ENCODE measurements around the gene UBE2G1.
"Not testable (repeated sequence)": the region's sequence is repeated elsewhere in the genome, so short reads cannot be mapped to it uniquely, and the experiment has no call there.

Gene UBE2G1

DNA sequence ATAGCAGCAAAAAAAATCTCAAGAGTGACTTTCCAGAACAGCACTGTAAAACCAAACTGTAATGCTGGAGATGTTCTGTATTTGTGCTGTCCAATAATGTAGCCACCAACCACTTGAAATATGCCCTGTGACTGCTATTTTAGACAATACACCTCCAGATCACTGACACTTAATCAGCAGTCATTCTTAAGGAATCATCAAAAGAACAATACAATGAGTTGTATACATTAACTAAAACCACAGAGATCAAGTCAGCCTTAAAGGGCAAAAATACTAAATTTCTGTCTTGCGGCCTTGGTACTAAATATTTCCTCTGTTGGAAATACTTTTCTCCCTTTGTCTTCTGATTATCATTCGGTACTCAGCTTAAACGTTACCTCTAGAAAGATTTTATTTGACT is 69.1 kb downstream of the UBE2G1 start:
- no peak for DNase-seq

DNA sequence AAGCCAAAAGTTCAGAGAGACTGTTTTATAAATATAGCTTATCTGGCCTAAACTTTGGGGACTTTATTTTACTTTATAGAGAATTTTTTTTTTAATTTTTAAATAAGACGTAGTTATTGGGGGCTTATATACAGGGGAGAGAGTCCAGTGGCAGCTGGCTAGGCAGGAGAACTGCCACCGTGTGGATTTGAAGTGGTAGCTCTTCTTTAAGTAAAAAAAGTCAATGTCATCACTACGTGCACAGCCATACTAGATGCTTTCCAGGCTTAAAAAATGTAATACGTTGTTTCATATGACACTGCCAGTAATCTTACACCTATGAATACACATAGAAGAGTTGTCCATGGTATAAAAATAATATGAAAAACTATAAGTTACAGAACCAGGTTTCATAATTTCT is 70.8 kb downstream of the UBE2G1 start:
- DNase-seq, result no peak

GRCh38 chr17:4293572-4293971 is 72.9 kb downstream of the UBE2G1 start:
- DNase-seq, result peak; percentile 22

- no peak for DNase-seq
These were observed 78.8 kb downstream of the UBE2G1 start for GRCh38 chr17:4287710-4288109.

DNA sequence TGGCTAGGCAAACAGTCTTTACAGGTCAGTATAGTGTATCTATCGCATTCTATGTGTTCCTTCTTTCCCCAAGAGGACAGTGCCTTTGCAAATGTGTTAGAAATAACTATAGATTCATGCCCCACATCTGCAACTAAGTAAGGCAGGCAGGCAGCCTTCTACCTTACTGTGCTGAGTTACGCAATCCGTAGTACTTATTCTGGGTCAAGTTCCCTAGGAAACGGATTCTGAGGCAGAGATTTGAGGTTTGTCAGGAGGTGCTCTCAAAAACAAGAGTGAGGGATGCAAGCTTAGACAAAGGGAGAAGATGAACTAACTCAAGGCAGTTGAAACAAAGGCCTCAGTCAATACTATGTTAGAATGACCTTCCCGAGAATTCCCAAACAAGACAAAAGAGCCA is 90.0 kb downstream of the UBE2G1 start:
- no peak for DNase-seq

DNA sequence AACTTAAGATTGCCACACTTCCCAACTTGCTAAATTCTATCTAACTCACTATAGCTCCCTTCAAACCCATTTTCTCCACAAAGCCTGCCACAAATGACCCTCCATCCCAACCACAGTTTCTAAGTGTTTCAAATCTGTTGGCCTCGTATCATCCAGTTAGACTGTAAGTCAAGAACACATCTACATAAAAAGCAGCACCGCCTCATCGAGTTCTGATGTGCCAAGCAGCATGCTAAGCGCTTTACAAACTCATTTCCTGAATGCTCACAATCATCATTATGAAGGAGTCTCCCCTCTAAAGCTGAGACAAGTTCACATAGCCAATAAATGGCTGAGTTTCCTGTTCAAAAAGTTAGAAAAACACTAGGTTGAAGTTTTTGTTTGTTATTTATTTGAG is 93.5 kb downstream of the UBE2G1 start:
- no peak for DNase-seq

DNA sequence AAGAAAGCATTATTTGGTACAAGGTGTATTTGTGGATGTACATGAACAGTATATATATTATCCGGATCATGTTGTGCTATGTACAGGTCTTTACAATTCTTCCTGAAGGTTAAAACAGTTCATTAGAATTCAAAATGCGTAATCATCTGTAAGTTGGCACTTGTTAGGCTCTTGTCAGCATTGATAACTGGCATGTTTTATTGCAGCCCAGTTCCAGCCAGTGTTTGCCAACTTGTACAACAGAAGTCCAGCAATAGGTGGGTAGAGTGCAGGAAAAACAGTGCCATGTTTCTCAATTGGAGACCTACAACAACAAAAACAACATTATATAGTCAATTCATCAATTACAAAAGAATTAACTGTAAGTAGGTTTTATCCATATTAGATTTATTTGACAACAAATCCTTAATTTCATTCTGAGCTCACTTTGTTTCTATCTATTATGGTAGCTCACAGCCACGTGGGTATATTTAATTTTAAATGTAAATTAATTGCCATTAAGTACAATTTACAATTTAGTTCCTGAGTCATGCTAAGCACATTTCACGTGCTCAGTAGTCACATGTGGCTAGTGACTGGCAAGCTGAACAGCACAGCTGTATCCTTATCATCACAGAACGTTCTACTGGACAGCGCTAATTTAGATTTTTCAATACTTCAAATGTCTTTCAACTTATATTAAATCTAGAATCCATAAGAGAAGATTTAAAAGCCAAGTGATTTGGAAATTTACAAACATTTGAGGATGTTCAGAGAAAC is 94.1 kb downstream of the UBE2G1 start:
- DNase-seq, result peak; percentile 18

DNA sequence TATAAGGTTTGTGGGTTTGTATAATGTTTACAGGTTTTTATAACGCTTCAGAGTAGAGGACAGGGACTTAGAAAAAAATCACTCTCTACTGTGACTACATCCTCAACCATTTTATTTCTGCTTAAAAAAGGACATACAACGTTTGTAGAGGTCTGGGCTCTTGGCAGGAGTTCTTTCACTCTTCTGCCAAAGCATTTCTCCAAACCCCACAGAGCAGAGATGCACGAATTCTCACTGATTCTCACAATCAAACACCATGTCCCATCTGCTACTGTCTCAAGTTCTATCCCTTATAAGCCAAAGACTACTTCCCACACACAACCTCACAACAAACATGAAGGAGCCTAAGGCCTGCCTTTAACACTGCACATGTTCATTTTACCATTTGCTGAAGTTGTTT is 95.7 kb downstream of the UBE2G1 start:
- no peak for DNase-seq

DNA sequence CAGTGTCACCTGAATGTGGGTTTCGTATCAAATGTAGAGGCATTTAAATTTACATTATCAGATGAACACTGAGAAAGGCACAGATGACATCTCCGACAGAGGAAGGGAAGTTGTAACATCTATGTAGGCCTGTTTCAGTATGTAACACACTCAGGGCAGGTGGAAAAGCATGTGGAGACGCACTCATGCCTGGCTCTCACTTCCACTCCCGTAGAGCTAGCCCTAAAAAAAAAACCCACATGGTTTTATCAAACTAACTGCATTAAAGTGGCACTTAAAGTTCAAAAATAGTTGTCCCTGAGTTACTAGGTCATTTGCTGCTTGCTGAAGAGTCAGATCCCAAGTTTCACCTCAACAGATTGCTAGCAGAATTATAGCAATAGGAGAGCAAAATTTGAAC is 96.6 kb downstream of the UBE2G1 start:
- no peak for DNase-seq

- no peak for DNase-seq
These were observed 99.1 kb downstream of the UBE2G1 start for GRCh38 chr17:4267402-4267801.

GRCh38 chr17:4266550-4266949 is 99.9 kb downstream of the UBE2G1 start:
- DNase-seq, result no peak

GRCh38 chr17:4263282-4264215 is 102.9 kb downstream of the UBE2G1 start, which contains the start of gene ANKFY1:
Gene ANKFY1 (minus strand): TSS chr17:4263979. CDS start chr17:4263941, 38 bp downstream.
- DNase-seq, result peak; percentile 98

GRCh38 chr17:4262703-4263102 is 103.8 kb downstream of the UBE2G1 start:
- peak; percentile 20 for DNase-seq

DNA sequence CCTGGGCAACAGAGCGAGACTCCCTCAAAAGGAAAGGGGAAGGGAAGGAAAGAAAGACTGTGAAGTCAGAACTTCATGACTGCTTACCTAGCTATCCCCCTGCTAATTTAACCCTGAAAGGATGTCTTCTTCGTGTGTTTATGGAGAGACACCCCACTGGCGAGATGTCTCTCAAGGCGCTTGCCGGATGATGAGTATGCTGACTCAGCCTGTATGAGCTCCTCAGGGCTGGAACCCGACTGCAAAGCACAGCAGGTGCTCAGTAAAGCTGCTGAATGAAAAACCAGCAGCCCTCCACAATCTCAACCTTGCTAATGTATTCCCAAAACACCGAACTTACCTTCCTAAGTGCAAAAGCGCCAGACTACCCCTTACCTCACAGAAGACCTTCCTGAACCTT is 105.0 kb downstream of the UBE2G1 start:
- no peak for DNase-seq

GRCh38 chr17:4258867-4259266 is 107.6 kb downstream of the UBE2G1 start:
- DNase-seq, result no peak

- DNase-seq, result no peak
These were observed 109.5 kb downstream of the UBE2G1 start for GRCh38 chr17:4256952-4257351.

- not testable (repeated sequence) for DNase-seq
These were observed 111.2 kb downstream of the UBE2G1 start for GRCh38 chr17:4255271-4255670.

GRCh38 chr17:4250887-4251286 is 115.6 kb downstream of the UBE2G1 start:
- no peak for DNase-seq

DNA sequence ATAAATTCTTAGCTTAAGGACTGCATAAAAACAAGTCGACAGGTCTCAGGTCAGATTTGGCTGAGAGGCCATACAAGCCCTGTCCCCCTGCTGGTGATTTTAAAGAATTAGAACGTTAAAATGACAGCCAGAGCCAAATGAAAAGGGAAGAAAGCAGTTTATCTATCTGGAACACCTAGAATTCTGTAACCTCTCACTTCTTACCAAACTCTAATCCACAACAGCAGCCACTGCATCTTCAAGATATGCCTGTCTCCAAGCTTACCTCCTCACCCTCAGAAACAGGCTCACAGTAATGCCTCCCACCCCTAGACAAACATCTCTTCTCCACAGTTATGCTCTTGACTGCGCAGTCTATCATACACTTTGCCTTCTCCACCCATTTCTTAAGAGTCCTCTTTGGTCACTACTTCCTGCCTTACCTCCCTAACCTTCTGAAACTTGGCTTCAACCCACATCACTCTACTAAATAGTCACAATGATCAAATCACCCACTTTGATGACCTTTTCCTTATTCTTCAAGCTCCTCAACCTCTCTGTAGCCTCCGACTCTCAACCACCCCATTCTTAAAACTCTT is 116.9 kb downstream of the UBE2G1 start:
- peak; percentile 95 for DNase-seq

DNA sequence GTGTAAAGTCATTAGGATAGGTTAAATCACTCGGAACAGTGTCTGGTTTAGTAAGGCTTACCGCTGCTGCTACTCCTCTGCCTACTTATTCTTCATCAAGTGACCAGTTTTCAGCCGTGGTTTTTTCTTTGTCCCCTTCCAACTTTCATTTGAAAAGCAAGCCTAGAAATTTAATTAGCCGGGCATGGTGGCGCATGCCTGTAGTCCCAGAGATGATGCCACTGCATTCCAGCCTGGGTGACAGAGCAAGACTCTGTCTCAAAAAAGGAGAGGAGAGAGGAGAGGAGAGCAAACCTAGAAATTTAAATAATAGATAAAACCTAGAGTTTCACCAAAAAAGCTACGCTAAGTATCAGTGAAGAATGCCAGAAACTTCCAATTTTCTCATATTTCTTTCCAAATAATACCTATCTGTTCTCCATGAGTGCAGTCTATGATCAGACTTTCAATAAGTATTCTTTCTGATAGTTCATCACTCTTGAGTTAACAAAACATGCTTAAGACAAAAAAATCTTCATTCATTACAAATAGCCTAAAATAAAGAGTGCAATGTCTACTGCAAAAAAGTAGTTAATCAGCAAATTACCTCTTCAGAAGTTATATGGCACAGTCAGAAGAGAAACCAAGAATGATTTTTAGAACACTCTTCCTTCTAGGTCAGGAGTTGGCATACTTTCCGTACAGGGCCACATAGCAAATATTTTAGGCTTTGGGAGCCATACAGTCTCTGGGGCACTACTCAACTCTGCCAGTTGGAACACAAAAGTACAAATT is 117.8 kb downstream of the UBE2G1 start:
- DNase-seq, result no peak

- no peak for DNase-seq
These were observed 118.5 kb downstream of the UBE2G1 start for GRCh38 chr17:4247971-4248388.

- no peak for DNase-seq
These were observed 119.0 kb downstream of the UBE2G1 start for GRCh38 chr17:4247361-4247970.
